ENCODE data around the gene LGR4. TPM values are rescaled to one million over a fixed set of nuclear protein-coding genes. Genes with fewer than 3 reads are reported as not detected.

LGR4 gene
- total and polyA plus RNA-seq, 2 of the 13 experiments (the other 11 are each of a cell fraction or from before 2014, with no cell fraction given): 42.1 to 68.7 TPM

DNA sequence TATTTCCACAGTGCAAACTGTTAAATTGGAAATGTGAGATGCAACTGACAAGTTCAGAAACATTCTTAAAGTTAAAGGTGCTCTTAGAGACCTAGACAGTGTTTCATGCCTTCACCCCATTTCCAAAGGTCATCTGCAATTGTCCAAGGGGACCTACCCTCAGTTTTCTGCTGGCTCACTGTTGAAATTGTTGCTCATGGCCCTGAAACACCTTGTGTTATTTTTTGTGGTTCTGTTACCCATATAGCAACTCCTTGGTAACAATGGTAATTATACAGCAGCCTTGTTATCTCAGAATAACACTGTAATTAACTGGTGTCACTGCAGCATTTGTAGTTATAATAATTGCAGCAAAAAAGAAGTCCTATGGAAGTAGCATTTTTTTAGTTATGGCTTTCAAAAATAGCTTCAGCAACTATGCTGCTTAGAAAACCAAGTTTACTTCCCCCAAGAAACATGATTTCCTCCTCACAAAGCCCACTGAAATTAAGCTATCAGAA is 60.3 kb downstream of the LGR4 start (continued):
- TF ChIP-seq GTF2F1 (IDR thresholded peaks at IDR 0.05; ENCODE audit: low read length) (no peak), PRPF4 (IDR thresholded peaks at IDR 0.05; ENCODE audit: low read depth, low read length, poor library complexity, severe bottlenecking) (no peak), HNRNPLL (IDR thresholded peaks at IDR 0.05; ENCODE audit: low read depth, low read length, poor library complexity, severe bottlenecking) (no peak)
- TF ChIP-seq, protein P1, sequence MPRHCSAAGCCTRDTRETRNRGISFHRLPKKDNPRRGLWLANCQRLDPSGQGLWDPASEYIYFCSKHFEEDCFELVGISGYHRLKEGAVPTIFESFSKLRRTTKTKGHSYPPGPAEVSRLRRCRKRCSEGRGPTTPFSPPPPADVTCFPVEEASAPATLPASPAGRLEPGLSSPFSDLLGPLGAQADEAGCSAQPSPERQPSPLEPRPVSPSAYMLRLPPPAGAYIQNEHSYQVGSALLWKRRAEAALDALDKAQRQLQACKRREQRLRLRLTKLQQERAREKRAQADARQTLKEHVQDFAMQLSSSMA (CRISPR knock-in tag; IDR thresholded peaks at IDR 0.05): no peak

- Histone ChIP-seq H4K20me1 (ENCODE audit: insufficient read depth, low read length) (peaks cover 37% of the 10 kb centered on the region), H3K9ac (ENCODE audit: insufficient read depth, low read depth, low read length) (no peak overlapping the region), H3K36me3 (replicated peaks in 1 of 2; ENCODE audit: control insufficient read depth in 1 of 2, insufficient read depth in 2 of 2, low read length in 2 of 2) (peaks cover 3 to 28% of the 10 kb centered on the region in 2 experiments; a peak in 4 of 5 replicates), H3K27ac (ENCODE audit: extremely low read length, insufficient read depth, low read length) (no peak overlapping the region), H3K79me2 (ENCODE audit: insufficient read depth, low read length) (peaks cover 71% of the 10 kb centered on the region), H3K27me3 (ENCODE audit: control insufficient read depth in 1 of 2, insufficient read depth in 2 of 2, low read length in 2 of 2) (no peaks in the 10 kb centered on the region), H3K4me1 (ENCODE audit: insufficient read depth, low read length) (peaks cover 24% of the 10 kb centered on the region), H3K4me2 (ENCODE audit: low read depth, low read length) (no peak overlapping the region), H3K4me3 (replicated peaks in 1 of 3; ENCODE audit: insufficient read depth in 1 of 3, low read depth in 2 of 3, low read length in 3 of 3) (no peak overlapping the region), H3K9me3 (ENCODE audit: low read length) (no peaks in the 10 kb centered on the region), H2AFZ (ENCODE audit: low read length) (no peak overlapping the region)
- POLR2A ChIA-PET: no interaction called here
- no TSS peak for BruUV-seq (replicated peaks)
- TF ChIP-seq MAFK (conservative IDR thresholded peaks at IDR 0.05 in 1 of 2, IDR thresholded peaks at IDR 0.05 in 1 of 2; ENCODE audit: low read length in 2 of 2) (peak; percentile 89 to 96), ZFP41 (CRISPR knock-in tag; IDR thresholded peaks at IDR 0.05; ENCODE audit: borderline replicate concordance) (no peak), ZFP37 (CRISPR knock-in tag; IDR thresholded peaks at IDR 0.05; ENCODE audit: borderline replicate concordance) (no peak), HOXA3 (CRISPR knock-in tag; IDR thresholded peaks at IDR 0.05) (no peak), MAFF (IDR thresholded peaks at IDR 0.05; ENCODE audit: low read depth, low read length) (peak; percentile 92), ZNF460 (CRISPR knock-in tag; IDR thresholded peaks at IDR 0.05; ENCODE audit: borderline replicate concordance) (no peak), NFRKB (IDR thresholded peaks at IDR 0.05) (no peak), ATM (IDR thresholded peaks at IDR 0.05; ENCODE audit: borderline replicate concordance) (no peak), ZNF354B (CRISPR knock-in tag; IDR thresholded peaks at IDR 0.05) (no peak), MYC (CRISPR knock-in tag; IDR thresholded peaks at IDR 0.05; ENCODE audit: borderline replicate concordance) (no peak), ZNF280D (CRISPR knock-in tag; IDR thresholded peaks at IDR 0.05) (no peak), PRMT3 (CRISPR knock-in tag; IDR thresholded peaks at IDR 0.05; ENCODE audit: borderline replicate concordance, low read depth) (no peak)
- TF ChIP-seq, protein P2, sequence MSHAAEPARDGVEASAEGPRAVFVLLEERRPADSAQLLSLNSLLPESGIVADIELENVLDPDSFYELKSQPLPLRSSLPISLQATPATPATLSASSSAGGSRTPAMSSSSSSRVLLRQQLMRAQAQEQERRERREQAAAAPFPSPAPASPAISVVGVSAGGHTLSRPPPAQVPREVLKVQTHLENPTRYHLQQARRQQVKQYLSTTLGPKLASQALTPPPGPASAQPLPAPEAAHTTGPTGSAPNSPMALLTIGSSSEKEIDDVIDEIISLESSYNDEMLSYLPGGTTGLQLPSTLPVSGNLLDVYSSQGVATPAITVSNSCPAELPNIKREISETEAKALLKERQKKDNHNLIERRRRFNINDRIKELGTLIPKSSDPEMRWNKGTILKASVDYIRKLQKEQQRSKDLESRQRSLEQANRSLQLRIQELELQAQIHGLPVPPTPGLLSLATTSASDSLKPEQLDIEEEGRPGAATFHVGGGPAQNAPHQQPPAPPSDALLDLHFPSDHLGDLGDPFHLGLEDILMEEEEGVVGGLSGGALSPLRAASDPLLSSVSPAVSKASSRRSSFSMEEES (CRISPR knock-in tag; IDR thresholded peaks at IDR 0.05): no peak
- DNase-seq (ENCODE audit: low spot score): no peak
- no peak for FAIRE-seq
- intact Hi-C loops (cut with micrococcal nuclease; ENCODE audit: unreplicated experiment) (no loop called here), in situ Hi-C loops (cut with HindIII; ENCODE audit: extremely low pct_ligation_motif_present, low pct_unique_long_range_greater_than_20kb) (no loop called here)
- no peak for ATAC-seq
- CTCF ChIA-PET (ENCODE audit: low intra/inter-chr PET ratio, low total read pairs): no interaction called here
These were observed 61.3 kb downstream of the LGR4 start for GRCh38 chr11:27411328-27411727.

Measured in HepG2 (cell line).